Measurements from ENCODE around the gene HMG20A. TPM values are rescaled to one million over a fixed set of nuclear protein-coding genes. Genes with fewer than 3 reads are reported as not detected.
A peak's percentile ranks its signal among the peaks of the same experiment; 100 is the strongest.

HMG20A gene
- total RNA-seq (2014; rRNA removed; shearing (Covaris generic)) (49.3 and 57.8 TPM in 2 replicates), polyA plus RNA-seq (2016; fragmentation: Nextera tagmentation; extraction: Ambion mirVana) (12.2 and 17.8 TPM in 2 replicates)
- long read RNA-seq, full-length matches to known transcripts, result 3 of 10 reads
- long read RNA-seq, partial matches to known transcripts, result 6 of 10 reads
- long read RNA-seq, other reads (novel, unspliced or antisense), result 1 of 10 reads

- Histone ChIP-seq H3K27ac (ENCODE audit: low read depth) (peak within 1 kb of the TSS; percentile 93), H3K4me2 (peak within 1 kb of the TSS; percentile 90), H3K36me3 (ENCODE audit: insufficient read depth) (no peaks in the 10 kb centered on the region), H4K20me1 (replicated peaks; ENCODE audit: insufficient read depth) (peaks cover 20% of the 10 kb centered on the region; the same call in 1 of the 2 replicates), H2AFZ (peak within 1 kb of the TSS; percentile 28), H3K4me1 (ENCODE audit: insufficient read depth) (peaks cover 46% of the 10 kb centered on the region), H3K9me2 (ENCODE audit: insufficient read depth) (no peaks in the 10 kb centered on the region), H3F3A (replicated peaks; ENCODE audit: low read depth) (no peaks in the 10 kb centered on the region), H3K27me3 (ENCODE audit: insufficient read depth) (peaks cover 17% of the 10 kb centered on the region), H3K4me3 (peak within 1 kb of the TSS; percentile 63), H3K79me2 (replicated peaks; ENCODE audit: insufficient read depth) (peaks cover 80% of the 10 kb centered on the region)
- ATAC-seq (peak; percentile 33), DNase-seq (ENCODE audit: low spot score) (peak; percentile 81)
- peak within 1 kb of the TSS; percentile 95 for H3K4me3 Mint-ChIP-seq
- peaks cover 3% of the 10 kb centered on the region; the same call in 1 of the 3 replicates for H3K36me3 Mint-ChIP-seq (ENCODE audit: low read depth)
- H3K27me3 Mint-ChIP-seq (ENCODE audit: insufficient read depth, low read depth, poor library complexity), result peaks cover 11% of the 10 kb centered on the region
- H3K4me1 Mint-ChIP-seq, result peaks cover 48% of the 10 kb centered on the region
- peak within 1 kb of the TSS; percentile 99 for H3K27ac Mint-ChIP-seq
- peak; percentile 81 for TF ChIP-seq POLR2AphosphoS5 (IDR thresholded peaks at IDR 0.05; ENCODE audit: low read depth)
- TF ChIP-seq NANOG (IDR thresholded peaks at IDR 0.05; ENCODE audit: borderline replicate concordance), result no peak
- peak; percentile 70; the same call in 1 of the 2 replicates for TF ChIP-seq ETS1 (IDR thresholded peaks at IDR 0.05)
- peak; percentile 85 for TF ChIP-seq CREB1 (CRISPR knock-in tag; IDR thresholded peaks at IDR 0.05; ENCODE audit: low read depth)
- TF ChIP-seq ZNF331 (CRISPR knock-in tag; IDR thresholded peaks at IDR 0.05; ENCODE audit: low read depth), result no peak
- TF ChIP-seq, protein P1, sequence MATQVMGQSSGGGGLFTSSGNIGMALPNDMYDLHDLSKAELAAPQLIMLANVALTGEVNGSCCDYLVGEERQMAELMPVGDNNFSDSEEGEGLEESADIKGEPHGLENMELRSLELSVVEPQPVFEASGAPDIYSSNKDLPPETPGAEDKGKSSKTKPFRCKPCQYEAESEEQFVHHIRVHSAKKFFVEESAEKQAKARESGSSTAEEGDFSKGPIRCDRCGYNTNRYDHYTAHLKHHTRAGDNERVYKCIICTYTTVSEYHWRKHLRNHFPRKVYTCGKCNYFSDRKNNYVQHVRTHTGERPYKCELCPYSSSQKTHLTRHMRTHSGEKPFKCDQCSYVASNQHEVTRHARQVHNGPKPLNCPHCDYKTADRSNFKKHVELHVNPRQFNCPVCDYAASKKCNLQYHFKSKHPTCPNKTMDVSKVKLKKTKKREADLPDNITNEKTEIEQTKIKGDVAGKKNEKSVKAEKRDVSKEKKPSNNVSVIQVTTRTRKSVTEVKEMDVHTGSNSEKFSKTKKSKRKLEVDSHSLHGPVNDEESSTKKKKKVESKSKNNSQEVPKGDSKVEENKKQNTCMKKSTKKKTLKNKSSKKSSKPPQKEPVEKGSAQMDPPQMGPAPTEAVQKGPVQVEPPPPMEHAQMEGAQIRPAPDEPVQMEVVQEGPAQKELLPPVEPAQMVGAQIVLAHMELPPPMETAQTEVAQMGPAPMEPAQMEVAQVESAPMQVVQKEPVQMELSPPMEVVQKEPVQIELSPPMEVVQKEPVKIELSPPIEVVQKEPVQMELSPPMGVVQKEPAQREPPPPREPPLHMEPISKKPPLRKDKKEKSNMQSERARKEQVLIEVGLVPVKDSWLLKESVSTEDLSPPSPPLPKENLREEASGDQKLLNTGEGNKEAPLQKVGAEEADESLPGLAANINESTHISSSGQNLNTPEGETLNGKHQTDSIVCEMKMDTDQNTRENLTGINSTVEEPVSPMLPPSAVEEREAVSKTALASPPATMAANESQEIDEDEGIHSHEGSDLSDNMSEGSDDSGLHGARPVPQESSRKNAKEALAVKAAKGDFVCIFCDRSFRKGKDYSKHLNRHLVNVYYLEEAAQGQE (IDR thresholded peaks at IDR 0.05; ENCODE audit: unreplicated experiment), result no peak
- no peaks in the 10 kb centered on the region; the same call in 2 of the 3 replicates for H3K9me3 Mint-ChIP-seq
Measured at GRCh38 chr15:77420610-77421369, at the start of gene HMG20A. Gene HMG20A (plus strand): TSS chr15:77420888. CDS start chr15:77458408, 37,520 bp downstream.

DNA sequence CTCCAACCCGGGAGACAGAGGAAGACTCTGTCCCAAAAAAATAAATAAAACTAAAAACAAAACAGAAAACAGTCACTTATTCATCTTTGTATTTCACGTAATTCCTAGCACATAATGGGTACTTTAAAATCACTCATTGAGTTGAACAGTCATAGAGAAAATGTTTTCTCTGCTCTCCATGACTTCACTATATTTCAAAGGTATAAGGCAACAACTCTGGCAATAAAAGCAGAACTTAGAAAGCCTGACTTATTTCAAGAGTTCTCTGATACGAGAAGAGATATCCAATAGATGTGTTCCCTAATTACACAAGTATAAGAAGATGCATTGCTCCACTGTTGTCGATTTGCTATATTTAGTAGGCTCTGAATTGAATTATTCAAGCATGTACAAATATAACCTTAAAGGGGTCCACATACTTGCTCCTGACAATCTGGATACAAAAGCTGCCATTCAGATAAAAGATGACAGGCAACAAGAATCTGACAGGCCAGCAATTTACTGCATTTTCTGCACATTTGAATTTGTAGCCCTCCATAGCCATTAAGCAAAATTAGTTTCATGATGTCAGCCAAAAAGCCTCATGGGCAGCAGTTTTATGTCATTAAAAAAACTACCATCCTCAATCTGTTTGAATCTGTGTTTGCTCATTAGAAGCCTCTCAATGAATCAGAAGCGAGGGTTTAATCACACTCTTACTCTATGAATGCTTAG, 48.7 kb upstream of the HMG20A start:
- ATAC-seq (no peak), DNase-seq (ENCODE audit: low spot score) (no peak)
- Histone ChIP-seq H4K20me1 (replicated peaks; ENCODE audit: insufficient read depth) (peaks cover 6% of the 10 kb centered on the region; the same call in 1 of the 2 replicates), H3K79me2 (replicated peaks; ENCODE audit: insufficient read depth) (peaks cover 47% of the 10 kb centered on the region), H3K36me3 (ENCODE audit: insufficient read depth) (no peaks in the 10 kb centered on the region), H3K27me3 (ENCODE audit: insufficient read depth) (no peaks in the 10 kb centered on the region), H3K27ac (ENCODE audit: low read depth) (no peak overlapping the region), H3K4me3 (no peak overlapping the region), H3F3A (replicated peaks; ENCODE audit: low read depth) (no peaks in the 10 kb centered on the region), H3K4me1 (ENCODE audit: insufficient read depth) (no peaks in the 10 kb centered on the region), H3K4me2 (no peak overlapping the region), H3K9me2 (ENCODE audit: insufficient read depth) (no peaks in the 10 kb centered on the region), H2AFZ (no peak overlapping the region)
- no peaks in the 10 kb centered on the region; the same call in 2 of the 3 replicates for H3K36me3 Mint-ChIP-seq (ENCODE audit: low read depth)
- H3K9me3 Mint-ChIP-seq, result no peaks in the 10 kb centered on the region
- no peak overlapping the region for H3K4me3 Mint-ChIP-seq
- H3K4me1 Mint-ChIP-seq, result peaks cover 8% of the 10 kb centered on the region
- no peaks in the 10 kb centered on the region for H3K27me3 Mint-ChIP-seq (ENCODE audit: insufficient read depth, low read depth, poor library complexity)
- H3K27ac Mint-ChIP-seq, result no peak overlapping the region
- TF ChIP-seq POLR2AphosphoS5 (IDR thresholded peaks at IDR 0.05; ENCODE audit: low read depth) (no peak), NANOG (IDR thresholded peaks at IDR 0.05; ENCODE audit: borderline replicate concordance) (no peak), ETS1 (IDR thresholded peaks at IDR 0.05) (no peak), STAT1 (IDR thresholded peaks at IDR 0.05; ENCODE audit: unreplicated experiment) (no peak), EZH2 (IDR thresholded peaks at IDR 0.05; ENCODE audit: low read depth, unreplicated experiment) (no peak), JUNB (IDR thresholded peaks at IDR 0.05; ENCODE audit: unreplicated experiment) (no peak), ZNF331 (CRISPR knock-in tag; IDR thresholded peaks at IDR 0.05; ENCODE audit: low read depth) (no peak)
- TF ChIP-seq, protein P2, sequence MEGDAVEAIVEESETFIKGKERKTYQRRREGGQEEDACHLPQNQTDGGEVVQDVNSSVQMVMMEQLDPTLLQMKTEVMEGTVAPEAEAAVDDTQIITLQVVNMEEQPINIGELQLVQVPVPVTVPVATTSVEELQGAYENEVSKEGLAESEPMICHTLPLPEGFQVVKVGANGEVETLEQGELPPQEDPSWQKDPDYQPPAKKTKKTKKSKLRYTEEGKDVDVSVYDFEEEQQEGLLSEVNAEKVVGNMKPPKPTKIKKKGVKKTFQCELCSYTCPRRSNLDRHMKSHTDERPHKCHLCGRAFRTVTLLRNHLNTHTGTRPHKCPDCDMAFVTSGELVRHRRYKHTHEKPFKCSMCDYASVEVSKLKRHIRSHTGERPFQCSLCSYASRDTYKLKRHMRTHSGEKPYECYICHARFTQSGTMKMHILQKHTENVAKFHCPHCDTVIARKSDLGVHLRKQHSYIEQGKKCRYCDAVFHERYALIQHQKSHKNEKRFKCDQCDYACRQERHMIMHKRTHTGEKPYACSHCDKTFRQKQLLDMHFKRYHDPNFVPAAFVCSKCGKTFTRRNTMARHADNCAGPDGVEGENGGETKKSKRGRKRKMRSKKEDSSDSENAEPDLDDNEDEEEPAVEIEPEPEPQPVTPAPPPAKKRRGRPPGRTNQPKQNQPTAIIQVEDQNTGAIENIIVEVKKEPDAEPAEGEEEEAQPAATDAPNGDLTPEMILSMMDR (conservative IDR thresholded peaks at IDR 0.05; ENCODE audit: low read depth in 2 of 2), result no peak

All from GM23338 (cell line).